SK-N-SH treated with all-trans-retinoic acid at 6 μM for 48 hours (cell line): Measurements from ENCODE around the gene TREML4.

Experiments used
- ARNTL ChIP-seq: fragments of 450-650 bp; formaldehyde crosslinking; IDR thresholded peaks from 2 replicates; pipeline ENCODE4 v1.5.0; 2020; ENCODE audit warnings: low read depth, mild to moderate bottlenecking, moderate library complexity, borderline replicate concordance
- BACH2 ChIP-seq: fragments of 250-450 bp; sonication (Bioruptor Pico); IDR thresholded peaks from 2 replicates; pipeline ENCODE4 v1.9.0; 2021; ENCODE audit warnings: mild to moderate bottlenecking, borderline replicate concordance
- CREB5 ChIP-seq: fragments of 250-450 bp; sonication (Bioruptor Pico); IDR thresholded peaks from 2 replicates; pipeline ENCODE4 v1.5.1; 2020; ENCODE audit warnings: low read depth, mild to moderate bottlenecking, moderate library complexity
- CSDC2 ChIP-seq: fragments of 250-450 bp; sonication (Bioruptor Pico); IDR thresholded peaks from 2 replicates; pipeline ENCODE4 v1.5.0; 2020; ENCODE audit warnings: mild to moderate bottlenecking, moderate library complexity
- ISL1 ChIP-seq: fragments of 250-450 bp; sonication (Bioruptor Pico); IDR thresholded peaks from 2 replicates; pipeline ENCODE4 v2.1.2; 2022; ENCODE audit warnings: mild to moderate bottlenecking, moderate library complexity
- PATZ1 ChIP-seq: fragments of 250-450 bp; sonication (Bioruptor Pico); IDR thresholded peaks from 2 replicates; pipeline ENCODE4 v1.8.0; 2020; ENCODE audit warnings: mild to moderate bottlenecking, moderate library complexity, borderline replicate concordance
- RARB ChIP-seq: fragments of 250-450 bp; sonication (Bioruptor Pico); IDR thresholded peaks from 2 replicates; pipeline ENCODE4 v1.8.0; 2021; ENCODE audit warnings: mild to moderate bottlenecking, moderate library complexity
- TOX ChIP-seq: fragments of 250-450 bp; sonication (Bioruptor Pico); IDR thresholded peaks from 2 replicates; pipeline ENCODE4 v1.8.0; 2021; ENCODE audit warnings: mild to moderate bottlenecking, moderate library complexity, borderline replicate concordance
- ZC3H10 ChIP-seq: fragments of 250-450 bp; sonication (Bioruptor Pico); IDR thresholded peaks from 2 replicates; pipeline ENCODE4 v1.5.1; 2021; ENCODE audit warnings: mild to moderate bottlenecking, moderate library complexity
- ZFP3 ChIP-seq: fragments of 250-450 bp; sonication (Bioruptor Pico); IDR thresholded peaks from 2 replicates; pipeline ENCODE4 v1.5.0; 2020; ENCODE audit warnings: mild to moderate bottlenecking, moderate library complexity
- ZFP30 ChIP-seq: fragments of 450-650 bp; formaldehyde crosslinking; IDR thresholded peaks from 2 replicates; pipeline ENCODE4 v1.5.0; 2022; ENCODE audit warnings: mild to moderate bottlenecking, moderate library complexity
- ZNF70 ChIP-seq: fragments of 450-650 bp; formaldehyde crosslinking; IDR thresholded peaks from 2 replicates; pipeline ENCODE4 v1.5.0; 2020; ENCODE audit warnings: mild to moderate bottlenecking, moderate library complexity

GRCh38 chr6:41209547-41210320, 18.4 kb upstream of the TREML4 start:
- no peak for TF ChIP-seq RARB
- no peak for TF ChIP-seq PATZ1 (CRISPR knock-in tag)
- no peak for TF ChIP-seq ZFP30 (CRISPR knock-in tag)
- TF ChIP-seq ZFP3 (CRISPR knock-in tag) = no peak
- no peak for TF ChIP-seq BACH2 (CRISPR knock-in tag)
- no peak for TF ChIP-seq ISL1 (CRISPR knock-in tag)
- no peak for TF ChIP-seq ZNF70 (CRISPR knock-in tag)
- TF ChIP-seq CSDC2 (CRISPR knock-in tag) = no peak
- TF ChIP-seq TOX (CRISPR knock-in tag) = no peak
- TF ChIP-seq CREB5 (CRISPR knock-in tag) = no peak
- no peak for TF ChIP-seq ZC3H10 (CRISPR knock-in tag)
- no peak for TF ChIP-seq ARNTL (CRISPR knock-in tag)
